Upper lobe of right lung (tissue), 1 donor: ENCODE results near the gene PABPN1. TPM values are rescaled to one million over a fixed set of nuclear protein-coding genes. Genes with fewer than 3 reads are reported as not detected.

ENCODE experiments used
- ATAC-seq: fragments of 200-7000 bp; cut with Tn5 transposase; one replicate; pipeline ENCODE4 v1.9.1; 2020; ENCODE audit warnings: mild to moderate bottlenecking, moderate library complexity
- DNase-seq: peaks from one replicate; pipeline ENCODE4 v3.0.0-alpha.2; 2020
- H3K27ac ChIP-seq: fragments of 200-600 bp; one replicate; pipeline ENCODE4 v1.8.0; 2022
- H3K27me3 ChIP-seq: fragments of 200-600 bp; one replicate; pipeline ENCODE4 v1.8.0; 2022; ENCODE audit warnings: mild to moderate bottlenecking
- H3K36me3 ChIP-seq: fragments of 200-600 bp; one replicate; pipeline ENCODE4 v1.8.0; 2022
- H3K4me1 ChIP-seq: fragments of 200-600 bp; one replicate; pipeline ENCODE4 v1.8.0; 2022
- H3K4me3 ChIP-seq: fragments of 200-600 bp; one replicate; pipeline ENCODE4 v1.8.0; 2022; ENCODE audit warnings: mild to moderate bottlenecking
- H3K9me3 ChIP-seq: fragments of 200-600 bp; one replicate; pipeline ENCODE4 v1.8.0; 2022
- CTCF ChIP-seq: fragments of 200-600 bp; IDR thresholded peaks from one replicate; pipeline ENCODE4 v1.8.0; 2022; ENCODE audit warnings: antibody characterized with exemption
- intact Hi-C: fragments of 100-400 bp; cut with DNase I; formaldehyde crosslinking; loops from one replicate; pipeline ENCODE4 v1.11.0; 2022
- total RNA-seq: library from RNA; stranded (reverse); fragmentation: NEBNext Ultra II Directional; extraction: Animal tissue kit (Norgen Biotek cat#: 25700); gene quantifications from one replicate; pipeline ENCODE4 v1.2.1, GENCODE V29; 2021
- donor health status: DM: no; HTN: yes; CAD: no; lungs with severe emphysema.

Gene PABPN1
- total RNA-seq, 1 donor from 2014 or later = 118 TPM

- Histone ChIP-seq H3K4me1 (peaks cover 14% of the 10 kb centered on the region), H3K36me3 (peaks cover 18% of the 10 kb centered on the region), H3K4me3 (no peak overlapping the region), H3K27ac (no peak overlapping the region), H3K9me3 (no peaks in the 10 kb centered on the region), H3K27me3 (no peaks in the 10 kb centered on the region)
- peak; percentile 88 for ATAC-seq
- no peak for DNase-seq
- intact Hi-C loops = no loop called here
- TF ChIP-seq CTCF = peak; percentile 86
Observed at GRCh38 chr14:23294734-23295561, 26.3 kb upstream of the PABPN1 start.

- intact Hi-C loops = no loop called here
- DNase-seq (no peak), ATAC-seq (no peak)
- Histone ChIP-seq H3K4me1 (peaks cover 21% of the 10 kb centered on the region), H3K4me3 (no peak overlapping the region), H3K9me3 (no peaks in the 10 kb centered on the region), H3K27me3 (no peaks in the 10 kb centered on the region), H3K36me3 (peaks cover 18% of the 10 kb centered on the region), H3K27ac (no peak overlapping the region)
- TF ChIP-seq CTCF = no peak
Observed at GRCh38 chr14:23296012-23296777, 25.1 kb upstream of the PABPN1 start.

- Histone ChIP-seq H3K4me3 (no peak overlapping the region), H3K9me3 (no peaks in the 10 kb centered on the region), H3K27ac (no peak overlapping the region), H3K4me1 (peaks cover 21% of the 10 kb centered on the region), H3K36me3 (peaks cover 18% of the 10 kb centered on the region), H3K27me3 (no peaks in the 10 kb centered on the region)
- no peak for ATAC-seq
- DNase-seq = no peak
- TF ChIP-seq CTCF = no peak
- intact Hi-C loops = no loop called here
Observed at GRCh38 chr14:23297096-23297495, 24.2 kb upstream of the PABPN1 start.

GRCh38 chr14:23297611-23298277 is 23.5 kb upstream of the PABPN1 start:
- DNase-seq (no peak), ATAC-seq (no peak)
- H3K27ac ChIP-seq = no peak overlapping the region
- no peaks in the 10 kb centered on the region for H3K27me3 ChIP-seq
- H3K9me3 ChIP-seq = no peaks in the 10 kb centered on the region
- intact Hi-C loops = no loop called here
- H3K36me3 ChIP-seq = peaks cover 18% of the 10 kb centered on the region
- no peak for TF ChIP-seq CTCF
- no peak overlapping the region for H3K4me3 ChIP-seq
- peaks cover 21% of the 10 kb centered on the region for H3K4me1 ChIP-seq

- no peak for ATAC-seq
- TF ChIP-seq CTCF = peak; percentile 29
- H3K4me1 ChIP-seq = peaks cover 25% of the 10 kb centered on the region
- intact Hi-C loops = no loop called here
- H3K27me3 ChIP-seq = no peaks in the 10 kb centered on the region
- no peak for DNase-seq
- no peak overlapping the region for H3K27ac ChIP-seq
- H3K36me3 ChIP-seq = peaks cover 18% of the 10 kb centered on the region
- peak overlapping the region; percentile 58 for H3K4me3 ChIP-seq
- no peaks in the 10 kb centered on the region for H3K9me3 ChIP-seq
Observed at GRCh38 chr14:23299211-23299957, 21.9 kb upstream of the PABPN1 start.
